Measurements from ENCODE around the gene C3. TPM values are rescaled to one million over a fixed set of nuclear protein-coding genes. Genes with fewer than 3 reads are reported as not detected.

C3 gene
- total RNA-seq, 4 donors from 2014 or later, result 262 to 1,114 (median 554) TPM

GRCh38 chr19:6765738-6766356, 45.4 kb upstream of the C3 start:
- no peak for TF ChIP-seq CTCF (IDR thresholded peaks at IDR 0.05; ENCODE audit: low read depth)

GRCh38 chr19:6761053-6761676, 40.7 kb upstream of the C3 start:
- no peak for TF ChIP-seq CTCF (IDR thresholded peaks at IDR 0.05; ENCODE audit: low read depth)

- TF ChIP-seq CTCF (IDR thresholded peaks at IDR 0.05; ENCODE audit: low read depth), result no peak
Measured at GRCh38 chr19:6760606-6761005, 40.2 kb upstream of the C3 start.

- no peak for TF ChIP-seq CTCF (IDR thresholded peaks at IDR 0.05; ENCODE audit: low read depth)
Measured at GRCh38 chr19:6754653-6755463, 34.4 kb upstream of the C3 start.

GRCh38 chr19:6754136-6754535, 33.7 kb upstream of the C3 start:
- TF ChIP-seq CTCF (IDR thresholded peaks at IDR 0.05; ENCODE audit: low read depth), result no peak

GRCh38 chr19:6753178-6754031, 33.0 kb upstream of the C3 start:
- no peak for TF ChIP-seq CTCF (IDR thresholded peaks at IDR 0.05; ENCODE audit: low read depth)

Data from subcutaneous adipose tissue (tissue), 4 donors.